ENCODE results near the gene WWOX. TPM values are rescaled to one million over a fixed set of nuclear protein-coding genes. Genes with fewer than 3 reads are reported as not detected.

The WWOX gene
- total RNA-seq, 1 donor from 2014 or later, result 13.1 TPM

DNA sequence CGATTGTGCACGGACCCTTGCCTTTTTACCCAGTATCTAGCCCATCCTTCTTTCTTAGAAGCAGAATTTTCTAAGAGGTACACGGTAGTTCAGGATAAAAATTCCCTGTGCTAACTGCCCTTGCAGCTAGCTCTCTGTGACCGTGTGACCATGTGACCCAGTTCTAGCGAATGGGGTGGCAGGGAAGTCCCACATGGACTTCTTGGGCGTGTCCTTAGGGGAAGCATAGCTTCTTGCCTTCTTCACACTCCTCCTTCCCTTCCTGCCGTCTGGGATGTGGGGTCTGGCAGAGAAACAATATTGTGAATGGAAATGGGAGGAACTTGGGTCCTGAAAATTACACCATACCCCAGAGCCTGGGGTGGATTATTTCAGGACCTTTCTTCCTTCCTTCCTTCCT, 830.4 kb downstream of the WWOX start:
- intact Hi-C loops (cut with DNase I), result loop anchor here (10.0 kb wide), 1 partner anchor 115 kb away; no protein-coding TSS in a partner anchor

DNA sequence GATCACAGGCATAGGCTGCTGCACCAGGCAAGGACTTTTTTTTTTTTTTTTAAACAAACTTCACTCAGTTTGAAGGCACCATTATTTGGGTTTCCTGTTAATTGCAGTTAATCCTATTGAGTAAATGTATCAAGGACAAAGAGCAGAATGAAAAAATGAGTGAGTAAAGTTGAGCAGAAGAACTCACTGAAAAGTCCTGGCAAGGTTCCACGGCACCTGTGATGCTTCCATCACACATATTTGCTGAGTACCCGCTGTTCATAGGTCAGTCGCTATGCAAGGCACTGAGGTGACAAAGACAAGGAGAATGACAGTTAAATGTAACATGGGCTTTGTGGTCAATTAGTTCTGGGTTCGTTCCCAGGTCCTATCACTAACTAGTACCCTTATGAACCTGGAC, 831.1 kb downstream of the WWOX start:
- intact Hi-C loops (cut with DNase I), result no loop called here
- no peak for ATAC-seq
- no peak for DNase-seq (ENCODE audit: missing footprints)

More for the DNA sequence above, 830.4 kb downstream of the WWOX start:
- DNase-seq (ENCODE audit: missing footprints) (no peak), ATAC-seq (no peak)

DNA sequence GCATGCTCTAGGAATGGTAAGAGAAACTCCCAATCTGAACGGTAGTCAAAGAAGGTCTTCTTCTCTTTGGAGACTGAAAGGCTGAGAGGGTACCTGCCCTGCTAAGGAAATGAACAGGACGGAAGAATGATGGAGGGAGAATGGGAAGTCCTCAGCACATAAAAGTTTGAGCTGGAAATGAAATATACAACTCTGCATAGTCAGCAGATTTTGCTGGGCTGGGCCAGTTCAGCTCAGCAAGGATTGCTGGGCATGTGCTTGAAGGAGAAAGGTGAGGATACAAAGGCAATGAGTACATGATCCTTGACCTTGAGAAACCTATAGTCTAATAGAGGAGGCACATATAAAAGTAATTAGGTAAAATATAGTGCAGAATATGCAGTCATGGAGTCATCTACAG, 831.8 kb downstream of the WWOX start:
- intact Hi-C loops (cut with DNase I), result no loop called here
- no peak for ATAC-seq

DNA sequence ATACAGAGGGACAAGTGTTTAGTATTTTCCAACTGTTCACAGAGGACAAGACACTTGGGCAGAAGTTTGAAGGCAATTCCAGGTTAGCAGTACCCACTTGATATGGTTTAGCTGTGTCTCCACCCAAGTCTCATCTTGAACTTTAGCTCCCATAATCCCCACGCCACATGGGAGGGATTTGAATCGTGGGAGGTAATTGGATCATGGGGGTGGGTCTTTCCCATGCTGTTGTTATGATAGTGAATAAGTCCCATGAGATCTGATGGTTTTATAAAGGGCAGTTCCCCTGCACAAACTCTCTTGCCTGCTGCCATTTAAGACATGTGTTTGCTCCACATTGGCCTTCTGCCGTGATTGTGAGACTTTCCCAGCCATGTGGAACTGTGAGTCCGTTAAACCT, 832.2 kb downstream of the WWOX start:
- intact Hi-C loops (cut with DNase I), result no loop called here
- ATAC-seq (no peak), DNase-seq (ENCODE audit: missing footprints) (no peak)

More for the DNA sequence above, 831.8 kb downstream of the WWOX start:
- no peak for DNase-seq (ENCODE audit: missing footprints)

DNA sequence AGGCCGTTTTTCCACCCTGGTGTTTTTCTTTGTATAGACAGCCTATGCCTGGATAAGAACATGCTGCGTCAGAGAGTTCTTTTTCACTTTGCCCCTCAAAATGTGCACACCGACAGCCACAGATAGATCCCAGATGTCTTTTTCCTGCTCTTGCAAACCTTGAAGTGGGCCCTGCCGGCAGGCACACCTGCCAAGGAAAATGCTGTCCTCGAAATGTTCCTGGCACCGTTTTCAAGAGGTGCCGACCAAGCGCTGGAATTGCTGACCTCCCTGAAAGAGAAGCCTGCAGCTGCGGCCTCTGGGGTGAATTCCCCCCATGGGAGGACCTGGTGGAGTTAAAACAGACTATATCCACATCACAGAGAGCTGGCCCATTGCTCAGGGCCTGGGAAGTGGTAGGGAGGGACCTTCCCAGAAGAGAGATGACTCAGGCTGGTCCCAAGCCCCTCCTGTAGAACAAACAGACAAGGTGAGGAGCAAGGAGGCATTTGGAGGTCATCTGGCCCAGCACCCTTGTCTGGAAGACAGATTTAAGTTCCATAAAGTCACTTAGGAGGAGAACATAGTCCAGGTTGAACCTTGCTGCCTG, 833.0 kb downstream of the WWOX start:
- no peak for DNase-seq (ENCODE audit: missing footprints)
- ATAC-seq, result no peak
- intact Hi-C loops (cut with DNase I), result no loop called here

DNA sequence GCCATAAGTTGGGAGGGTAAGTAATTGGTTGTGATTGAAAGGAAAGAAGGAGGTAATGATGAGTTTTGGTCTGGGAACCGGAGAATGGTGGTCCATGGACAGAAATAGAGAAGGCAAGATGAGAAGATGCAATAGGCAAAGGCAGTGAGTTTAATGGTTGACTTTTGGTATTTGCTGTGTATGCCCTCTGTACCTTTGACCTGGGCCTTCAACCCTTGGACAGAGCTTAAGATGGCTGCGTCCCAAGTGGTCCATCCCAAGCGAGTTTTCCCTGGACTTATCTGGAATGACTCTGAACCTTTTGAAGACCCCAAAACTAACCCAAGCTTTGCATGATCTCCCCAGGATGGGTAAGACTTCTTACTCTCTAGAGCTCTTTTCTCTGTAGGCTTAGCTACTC, 836.6 kb downstream of the WWOX start:
- ATAC-seq, result no peak

DNA sequence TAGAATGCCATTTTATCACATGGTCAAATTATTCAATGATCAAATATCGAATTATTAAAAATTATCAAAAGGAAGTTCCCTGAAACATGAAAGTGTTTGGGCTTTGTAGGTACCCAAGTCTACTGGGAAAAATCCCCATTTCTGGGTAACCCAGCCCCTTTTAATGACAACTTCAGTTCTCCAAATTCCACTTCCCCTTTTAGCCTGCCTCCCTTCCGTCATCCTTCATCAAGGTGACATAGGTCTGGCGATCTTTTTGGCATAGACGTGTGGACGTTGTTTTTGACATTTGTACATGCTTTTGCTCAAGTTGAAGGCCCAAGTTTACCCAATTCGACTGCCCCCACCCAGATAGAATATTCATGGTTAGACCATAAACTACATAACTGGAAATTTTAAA, 840.1 kb downstream of the WWOX start:
- DNase-seq (ENCODE audit: missing footprints) (no peak), ATAC-seq (no peak)

More for the DNA sequence above, 836.6 kb downstream of the WWOX start:
- intact Hi-C loops (cut with DNase I), result no loop called here
- DNase-seq (ENCODE audit: missing footprints), result no peak

DNA sequence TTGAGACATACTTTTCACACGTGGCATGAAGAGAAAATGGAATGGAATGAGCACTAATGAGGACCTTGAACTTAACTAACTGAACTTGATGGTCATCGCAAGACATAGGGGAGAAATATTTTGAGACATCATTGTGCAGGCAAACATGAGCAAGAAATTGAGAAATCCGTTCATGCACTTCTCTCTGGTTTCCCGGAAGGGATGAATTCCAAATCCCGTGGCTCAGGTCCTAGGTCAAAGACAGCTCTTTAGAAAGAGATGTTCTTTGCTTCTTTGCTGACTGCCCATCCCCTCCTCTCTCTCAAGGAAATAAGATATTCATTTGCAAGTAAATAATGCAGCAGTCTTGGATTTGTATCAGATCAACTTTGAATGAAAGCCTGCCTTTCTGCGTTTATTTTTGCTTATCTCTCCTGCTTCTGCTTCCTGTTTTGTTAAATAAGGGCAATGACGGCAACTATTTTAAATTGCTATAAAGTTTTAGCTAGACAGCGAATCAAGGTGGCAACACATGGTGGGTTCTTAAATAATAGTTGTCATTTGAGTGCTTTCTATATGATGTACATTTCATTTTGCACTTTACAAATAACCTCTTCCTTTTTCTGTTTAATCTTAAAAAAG, 843.3 kb downstream of the WWOX start:
- intact Hi-C loops (cut with DNase I), result no loop called here
- no peak for ATAC-seq
- no peak for DNase-seq (ENCODE audit: missing footprints)

More for the DNA sequence above, 840.1 kb downstream of the WWOX start:
- intact Hi-C loops (cut with DNase I), result no loop called here

- intact Hi-C loops (cut with DNase I), result no loop called here
- no peak for ATAC-seq
These were observed 845.9 kb downstream of the WWOX start for GRCh38 chr16:78945336-78945735.

DNA sequence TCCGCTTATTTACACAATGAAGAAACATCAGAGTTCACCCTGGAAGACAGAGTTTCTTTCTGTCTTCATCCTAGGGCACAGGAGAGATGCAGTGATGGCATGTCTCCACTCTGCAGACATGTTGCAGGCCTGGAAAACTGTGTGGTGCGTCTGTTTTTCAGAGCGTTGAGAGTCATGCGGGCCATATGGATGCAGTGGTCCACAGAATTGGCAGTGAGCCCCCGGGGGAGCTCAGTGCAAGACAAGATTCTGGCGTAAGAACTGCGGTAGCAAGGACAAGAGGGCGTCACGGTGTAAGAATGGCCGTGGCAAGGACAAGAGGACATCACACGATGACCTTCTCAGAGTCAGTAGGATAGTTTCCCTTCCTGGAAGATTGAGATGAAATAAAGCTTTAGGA, 847.1 kb downstream of the WWOX start:
- ATAC-seq, result no peak
- intact Hi-C loops (cut with DNase I), result no loop called here
- no peak for DNase-seq (ENCODE audit: missing footprints)

More at GRCh38 chr16:78945336-78945735, 845.9 kb downstream of the WWOX start:
- DNase-seq (ENCODE audit: missing footprints), result no peak

DNA sequence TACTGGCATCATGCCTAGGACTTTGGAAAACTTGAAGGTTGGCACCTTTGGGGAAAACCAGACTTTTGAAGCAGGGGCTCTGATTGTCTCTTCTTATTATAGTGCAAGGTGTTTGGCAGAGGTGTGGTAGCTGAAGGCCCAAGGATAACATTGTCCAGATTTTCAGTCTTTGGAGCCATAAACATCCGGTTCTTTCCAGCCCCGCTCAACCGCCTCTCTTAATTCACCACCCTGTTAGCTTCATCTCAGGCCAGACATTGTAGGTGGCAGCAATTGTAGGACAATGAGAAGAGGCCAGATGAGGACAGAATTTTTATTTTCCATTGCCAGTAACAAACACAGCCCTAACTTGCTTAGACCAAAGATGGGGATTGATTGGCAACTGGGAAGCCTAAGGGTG, 851.3 kb downstream of the WWOX start:
- intact Hi-C loops (cut with DNase I), result no loop called here
- DNase-seq (ENCODE audit: missing footprints) (no peak), ATAC-seq (no peak)

GRCh38 chr16:78952630-78953029, 853.2 kb downstream of the WWOX start:
- no peak for ATAC-seq
- intact Hi-C loops (cut with DNase I), result no loop called here
- DNase-seq (ENCODE audit: missing footprints), result no peak

- intact Hi-C loops (cut with DNase I), result no loop called here
These were observed 854.1 kb downstream of the WWOX start for GRCh38 chr16:78953526-78953925.

GRCh38 chr16:78955206-78955605, 855.8 kb downstream of the WWOX start:
- DNase-seq (ENCODE audit: missing footprints) (no peak), ATAC-seq (no peak)
- intact Hi-C loops (cut with DNase I), result no loop called here

More at GRCh38 chr16:78953526-78953925, 854.1 kb downstream of the WWOX start:
- DNase-seq (ENCODE audit: missing footprints), result no peak
- no peak for ATAC-seq

GRCh38 chr16:78956859-78957258, 857.4 kb downstream of the WWOX start:
- ATAC-seq (no peak), DNase-seq (ENCODE audit: missing footprints) (no peak)
- intact Hi-C loops (cut with DNase I), result no loop called here

GRCh38 chr16:78957317-78958100, 858.1 kb downstream of the WWOX start:
- no peak for DNase-seq (ENCODE audit: missing footprints)
- ATAC-seq, result no peak
- intact Hi-C loops (cut with DNase I), result no loop called here

GRCh38 chr16:78961464-78961863, 862.0 kb downstream of the WWOX start:
- ATAC-seq, result no peak
- no peak for DNase-seq (ENCODE audit: missing footprints)
- intact Hi-C loops (cut with DNase I), result no loop called here

GRCh38 chr16:78962457-78962929, 863.0 kb downstream of the WWOX start:
- ATAC-seq (no peak), DNase-seq (ENCODE audit: missing footprints) (no peak)
- intact Hi-C loops (cut with DNase I), result no loop called here

DNA sequence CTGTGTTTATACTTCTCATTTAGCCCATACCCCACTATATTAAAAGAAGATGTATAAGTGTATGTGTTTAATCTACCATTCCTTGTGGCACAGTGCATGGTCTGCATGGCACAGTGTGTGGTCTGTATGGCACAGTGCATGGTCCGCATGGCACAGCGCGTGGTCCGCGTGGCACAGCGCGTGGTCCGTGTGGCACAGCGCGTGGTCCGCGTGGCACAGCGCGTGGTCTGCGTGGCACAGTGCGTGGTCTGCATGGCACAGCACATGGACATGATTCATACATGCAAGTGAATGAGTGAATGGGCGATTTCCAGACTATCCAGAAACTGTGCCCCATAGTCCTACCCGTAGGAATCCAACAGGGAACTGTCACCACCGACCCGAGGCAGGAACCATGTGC, 868.5 kb downstream of the WWOX start:
- intact Hi-C loops (cut with DNase I), result no loop called here
- DNase-seq (ENCODE audit: missing footprints), result no peak
- no peak for ATAC-seq

DNA sequence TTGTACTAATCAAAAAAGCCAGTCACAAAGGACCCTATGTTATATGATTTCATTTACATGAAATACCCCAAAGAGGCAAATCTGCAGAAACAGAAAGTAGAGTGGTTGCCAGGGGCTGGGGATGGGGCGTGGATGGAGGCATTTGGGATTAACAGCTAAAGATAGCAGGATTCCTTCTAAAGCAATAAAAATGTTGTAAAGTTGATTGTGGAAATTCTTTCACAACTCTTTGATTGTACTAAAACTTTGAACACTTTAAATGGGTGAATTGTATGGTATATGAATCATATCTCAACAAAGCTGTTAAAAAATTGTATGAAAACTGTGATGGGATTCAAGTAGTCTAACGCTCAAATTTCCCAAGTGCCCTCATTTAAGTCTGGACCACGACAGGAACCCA, 870.3 kb downstream of the WWOX start:
- ATAC-seq (no peak), DNase-seq (ENCODE audit: missing footprints) (no peak)
- intact Hi-C loops (cut with DNase I), result no loop called here

All from Right ventricle myocardium inferior (tissue), 1 donor.